Lung (tissue), 12 donors: ENCODE results near the gene ERBB4. TPM values are rescaled to one million over a fixed set of nuclear protein-coding genes. Genes with fewer than 3 reads are reported as not detected.

Source experiments
- ATAC-seq: fragments of 200-7000 bp; cut with Tn5 transposase; one replicate; pipeline ENCODE4 v1.9.1; 2020; ENCODE audit warnings: moderate number of reproducible peaks; ENCODE audit not compliant: insufficient read depth, low FRiP score
- DNase-seq, 3 donors: peaks; one replicate each; pipeline ENCODE4 v3.0.0-alpha.2; 2013 to 2017
- H3K27ac ChIP-seq, 2 donors: one replicate each; pipeline ENCODE4 v1.5.1; 2013; ENCODE audit warnings: mild to moderate bottlenecking in 2 of 2, moderate library complexity in 2 of 2, control low read depth in 1 of 2, inconsistent platforms in 1 of 2, low read depth in 1 of 2, low read length in 1 of 2
- H3K27me3 ChIP-seq, 3 donors: one replicate each; pipeline ENCODE4 v1.5.1; 2013; ENCODE audit warnings: low read length in 2 of 3; ENCODE audit not compliant: control insufficient read depth in 3 of 3, insufficient read depth in 3 of 3
- H3K36me3 ChIP-seq, 4 donors: one replicate each; pipeline ENCODE4 v1.5.1; 2013; ENCODE audit warnings: low read length in 4 of 4, mild to moderate bottlenecking in 1 of 4, moderate library complexity in 1 of 4; ENCODE audit not compliant: control insufficient read depth in 4 of 4, insufficient read depth in 4 of 4
- H3K4me1 ChIP-seq, 5 donors: one replicate each; pipeline ENCODE4 v1.5.1; 2013; ENCODE audit warnings: low read length in 5 of 5, mild to moderate bottlenecking in 2 of 5, moderate library complexity in 1 of 5; ENCODE audit not compliant: control insufficient read depth in 5 of 5, insufficient read depth in 5 of 5
- H3K4me3 ChIP-seq: one replicate; pipeline ENCODE4 v1.5.1; 2013; ENCODE audit warnings: mild to moderate bottlenecking, control low read depth, moderate library complexity
- H3K9ac ChIP-seq, 2 donors: one replicate each; pipeline ENCODE4 v1.5.1; 2013; ENCODE audit warnings: low read length in 2 of 2, control low read depth in 1 of 2; ENCODE audit not compliant: insufficient read depth in 1 of 2
- H3K9me3 ChIP-seq, 4 donors: one replicate each; pipeline ENCODE4 v1.5.1; 2013; ENCODE audit warnings: low read length in 3 of 4, mild to moderate bottlenecking in 1 of 4, moderate library complexity in 1 of 4; ENCODE audit not compliant: control insufficient read depth in 4 of 4, insufficient read depth in 3 of 4
- WGBS, 2 donors: extraction: QIAGEN DNeasy Blood & Tissue Kit; methylation state at CpG; one replicate each; pipeline ENCODE4 v1.1.7; 2013; 5-methylcytosine and 5-hydroxymethylcytosine counted together
- polyA plus RNA-seq, 2 donors: library from polyadenylated mRNA; stranded (reverse); fragments of 200-250 nt; gene quantifications; one replicate each; pipeline ENCODE4 v1.2.1, GENCODE V29; 2013
- total RNA-seq, 2 donors: library from RNA; depleted of rRNA in 1 of 2; stranded (reverse); fragments of >200 nt in 1 of 2; gene quantifications; one replicate each; pipeline ENCODE4 v1.2.1, GENCODE V29; 2014 to 2021
- TF ChIP-seq, protein P1 (sequence below): IDR thresholded peaks from 2 replicates; pipeline ENCODE4 v1.5.1; 2012; ENCODE audit warnings: mild to moderate bottlenecking; ENCODE audit errors: control extremely low read depth, extremely low read depth
- donor health status: control.
- donor health status: control.
- donor health status: Bipolar disorder and iron deficiency.
- donor health status: healthy.
- donor health status: DM: yes; HTN: yes; CAD: no.

Gene ERBB4
- total and polyA plus RNA-seq, 4 donors: 0.41 to 16.8 (median 5.3) TPM

DNA sequence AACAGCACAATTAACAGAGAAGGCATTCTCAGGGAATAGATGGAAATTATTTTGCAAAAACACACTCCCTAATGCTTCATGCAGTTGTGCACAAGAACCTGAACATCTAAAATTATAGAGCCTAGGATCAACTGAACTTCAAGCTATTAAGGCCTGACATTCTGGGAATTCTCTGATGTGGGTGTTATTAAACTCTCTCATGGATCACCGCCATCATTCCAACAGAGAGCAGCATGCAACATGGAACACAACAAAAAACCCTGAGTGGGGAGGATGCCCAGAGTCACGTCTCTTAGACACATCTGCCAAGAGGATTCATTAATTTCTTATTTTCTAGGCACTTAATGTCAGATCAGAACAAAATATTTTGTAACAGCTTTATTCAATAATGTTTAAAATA lies 543.8 kb downstream of the ERBB4 start:
- H3K9me3 ChIP-seq: no peaks in the 10 kb centered on the region
- H3K4me3 ChIP-seq: no peak overlapping the region
- ATAC-seq (no peak), DNase-seq (no peak)
- H3K4me1 ChIP-seq: no peaks in the 10 kb centered on the region
- TF ChIP-seq, protein P1, sequence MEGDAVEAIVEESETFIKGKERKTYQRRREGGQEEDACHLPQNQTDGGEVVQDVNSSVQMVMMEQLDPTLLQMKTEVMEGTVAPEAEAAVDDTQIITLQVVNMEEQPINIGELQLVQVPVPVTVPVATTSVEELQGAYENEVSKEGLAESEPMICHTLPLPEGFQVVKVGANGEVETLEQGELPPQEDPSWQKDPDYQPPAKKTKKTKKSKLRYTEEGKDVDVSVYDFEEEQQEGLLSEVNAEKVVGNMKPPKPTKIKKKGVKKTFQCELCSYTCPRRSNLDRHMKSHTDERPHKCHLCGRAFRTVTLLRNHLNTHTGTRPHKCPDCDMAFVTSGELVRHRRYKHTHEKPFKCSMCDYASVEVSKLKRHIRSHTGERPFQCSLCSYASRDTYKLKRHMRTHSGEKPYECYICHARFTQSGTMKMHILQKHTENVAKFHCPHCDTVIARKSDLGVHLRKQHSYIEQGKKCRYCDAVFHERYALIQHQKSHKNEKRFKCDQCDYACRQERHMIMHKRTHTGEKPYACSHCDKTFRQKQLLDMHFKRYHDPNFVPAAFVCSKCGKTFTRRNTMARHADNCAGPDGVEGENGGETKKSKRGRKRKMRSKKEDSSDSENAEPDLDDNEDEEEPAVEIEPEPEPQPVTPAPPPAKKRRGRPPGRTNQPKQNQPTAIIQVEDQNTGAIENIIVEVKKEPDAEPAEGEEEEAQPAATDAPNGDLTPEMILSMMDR: no peak
- H3K36me3 ChIP-seq: no peaks in the 10 kb centered on the region
- H3K27me3 ChIP-seq: no peaks in the 10 kb centered on the region
- 70 to 74% methylated on average over 2 of the region's 2 CpGs for WGBS, 2 donors
- H3K27ac ChIP-seq: no peak overlapping the region
- H3K9ac ChIP-seq: no peak overlapping the region

DNA sequence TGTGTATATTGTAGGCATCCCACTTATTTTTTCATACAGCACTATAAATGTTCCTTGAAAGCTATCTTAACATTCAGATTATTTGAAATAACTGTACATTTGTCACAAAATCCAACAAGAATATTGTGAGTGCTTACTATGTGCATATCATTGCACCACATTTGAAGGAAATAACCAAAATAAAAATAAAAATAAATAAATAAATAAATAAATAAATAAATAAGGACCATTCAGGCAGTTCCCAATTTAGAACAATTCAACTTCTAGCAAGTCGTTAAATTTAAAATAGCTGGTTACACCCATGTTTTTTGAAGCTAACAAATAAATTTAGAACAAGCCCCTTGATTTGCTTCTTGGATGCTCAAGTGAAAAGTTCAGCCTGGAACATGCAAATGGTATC lies 548.3 kb downstream of the ERBB4 start:
- WGBS, 2 donors: 86 to 87% methylated on average over 1 of the region's 1 CpG
- TF ChIP-seq, protein P1: no peak
- Histone ChIP-seq H3K4me1 (no peaks in the 10 kb centered on the region), H3K9me3 (no peaks in the 10 kb centered on the region), H3K27ac (no peak overlapping the region), H3K9ac (no peak overlapping the region), H3K4me3 (no peak overlapping the region), H3K27me3 (no peaks in the 10 kb centered on the region), H3K36me3 (no peaks in the 10 kb centered on the region)
- ATAC-seq (no peak), DNase-seq (no peak)

DNA sequence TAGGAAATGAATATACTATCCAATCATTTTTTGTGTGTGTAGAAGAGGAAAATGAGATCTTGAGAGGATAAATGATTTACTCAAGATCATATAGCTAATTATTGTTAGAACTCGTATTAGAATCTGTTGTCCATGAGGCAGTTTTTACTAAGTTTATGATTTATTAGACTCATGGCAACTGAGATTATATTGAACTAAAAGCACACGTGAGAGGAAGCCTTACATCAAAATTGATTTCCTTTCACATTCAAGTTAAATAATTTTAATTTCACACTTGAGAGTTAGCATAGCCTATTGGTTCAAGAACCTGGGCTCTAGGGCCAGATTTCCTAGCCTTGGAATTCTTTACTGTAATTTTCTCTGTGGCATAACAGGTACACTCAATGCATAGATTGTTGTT lies 552.3 kb downstream of the ERBB4 start:
- Histone ChIP-seq H3K27me3 (no peaks in the 10 kb centered on the region), H3K9ac (no peak overlapping the region), H3K36me3 (no peaks in the 10 kb centered on the region), H3K27ac (no peak overlapping the region), H3K4me1 (peaks cover 0 to 2% (median 0%) of the 10 kb centered on the region in 5 donors), H3K9me3 (no peaks in the 10 kb centered on the region), H3K4me3 (no peak overlapping the region)
- TF ChIP-seq, protein P1: no peak
- no peak for DNase-seq
- ATAC-seq: no peak
- WGBS, 2 donors: 46 to 50% methylated on average over 2 of the region's 2 CpGs

DNA sequence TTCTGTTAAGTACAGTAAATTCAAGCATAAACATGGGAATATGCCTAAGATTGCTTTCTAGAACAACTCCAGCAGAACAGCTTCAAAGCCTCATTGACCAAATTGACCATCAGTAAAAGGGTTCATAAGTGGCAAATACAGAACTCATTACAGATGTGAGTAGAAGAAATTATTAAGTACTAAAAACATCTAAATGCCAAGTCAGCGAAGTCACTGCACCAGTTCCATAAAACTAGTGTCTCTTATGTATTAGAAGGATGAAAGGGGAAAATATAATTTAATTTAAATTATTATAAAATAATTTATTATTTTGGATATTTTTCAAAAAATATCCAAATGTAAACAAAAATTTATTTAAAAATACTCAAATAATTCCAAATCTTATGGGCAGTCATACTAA lies 553.2 kb downstream of the ERBB4 start:
- Histone ChIP-seq H3K36me3 (no peaks in the 10 kb centered on the region), H3K4me3 (no peak overlapping the region), H3K27ac (no peak overlapping the region), H3K27me3 (no peaks in the 10 kb centered on the region), H3K9ac (no peak overlapping the region), H3K9me3 (no peaks in the 10 kb centered on the region), H3K4me1 (peaks cover 0 to 3% (median 0%) of the 10 kb centered on the region in 5 donors)
- WGBS, 2 donors: 86 to 93% methylated on average over 1 of the region's 1 CpG
- TF ChIP-seq, protein P1: no peak
- ATAC-seq (no peak), DNase-seq (no peak)
